Upper lobe of left lung (tissue), 4 donors: ENCODE data around the gene NACC2.

Experiments
- POLR2A ChIP-seq, 4 donors: fragments of 450-650 bp; IDR thresholded peaks; one replicate each; pipeline ENCODE4 v1.5.1; 2016 to 2017; ENCODE audit warnings: antibody characterized with exemption in 4 of 4, mild to moderate bottlenecking in 2 of 4
- POLR2AphosphoS5 ChIP-seq, 2 donors: sonication (generic); formaldehyde crosslinking; IDR thresholded peaks; one replicate each; pipeline ENCODE4 v1.5.1; 2017; ENCODE audit warnings: antibody characterized with exemption in 2 of 2
- TF ChIP-seq, protein P1 (sequence below), 6 experiments: fragments of 450-650 bp in 4 of 6; fragments of 200-600 bp in 2 of 6; sonication (generic) in 2 of 6; IDR thresholded peaks; one replicate each; pipeline ENCODE4 v1.5.1; 2016 to 2019; ENCODE audit warnings: antibody characterized with exemption in 6 of 6

GRCh38 chr9:136081113-136081825, 13.8 kb downstream of the NACC2 start:
- TF ChIP-seq, protein P1, sequence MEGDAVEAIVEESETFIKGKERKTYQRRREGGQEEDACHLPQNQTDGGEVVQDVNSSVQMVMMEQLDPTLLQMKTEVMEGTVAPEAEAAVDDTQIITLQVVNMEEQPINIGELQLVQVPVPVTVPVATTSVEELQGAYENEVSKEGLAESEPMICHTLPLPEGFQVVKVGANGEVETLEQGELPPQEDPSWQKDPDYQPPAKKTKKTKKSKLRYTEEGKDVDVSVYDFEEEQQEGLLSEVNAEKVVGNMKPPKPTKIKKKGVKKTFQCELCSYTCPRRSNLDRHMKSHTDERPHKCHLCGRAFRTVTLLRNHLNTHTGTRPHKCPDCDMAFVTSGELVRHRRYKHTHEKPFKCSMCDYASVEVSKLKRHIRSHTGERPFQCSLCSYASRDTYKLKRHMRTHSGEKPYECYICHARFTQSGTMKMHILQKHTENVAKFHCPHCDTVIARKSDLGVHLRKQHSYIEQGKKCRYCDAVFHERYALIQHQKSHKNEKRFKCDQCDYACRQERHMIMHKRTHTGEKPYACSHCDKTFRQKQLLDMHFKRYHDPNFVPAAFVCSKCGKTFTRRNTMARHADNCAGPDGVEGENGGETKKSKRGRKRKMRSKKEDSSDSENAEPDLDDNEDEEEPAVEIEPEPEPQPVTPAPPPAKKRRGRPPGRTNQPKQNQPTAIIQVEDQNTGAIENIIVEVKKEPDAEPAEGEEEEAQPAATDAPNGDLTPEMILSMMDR (IDR thresholded peaks at IDR 0.05), result no peak
- TF ChIP-seq POLR2A (IDR thresholded peaks at IDR 0.05) (no peak), POLR2AphosphoS5 (IDR thresholded peaks at IDR 0.05) (peak in 1 of 2 donors; percentile 18)
